NB4 (cell line): ENCODE data around the gene MAN1B1.

ENCODE experiments used
- MYC ChIP-seq: IDR thresholded peaks from 2 replicates; pipeline ENCODE4 v1.6.1; 2011; ENCODE audit warnings: low read depth, low read length
- POLR2A ChIP-seq: IDR thresholded peaks from 2 replicates; pipeline ENCODE4 v1.6.1; 2011; ENCODE audit warnings: mild to moderate bottlenecking; ENCODE audit not compliant: insufficient read length; ENCODE audit errors: extremely low read depth
- TF ChIP-seq, protein P1 (sequence below): IDR thresholded peaks from one replicate; pipeline ENCODE4 v1.5.1; 2012; ENCODE audit warnings: low read depth, low read length
- TF ChIP-seq, protein P2 (sequence below): IDR thresholded peaks from 2 replicates; pipeline ENCODE4 v1.6.1; 2011; ENCODE audit warnings: low read depth, low read length

DNA sequence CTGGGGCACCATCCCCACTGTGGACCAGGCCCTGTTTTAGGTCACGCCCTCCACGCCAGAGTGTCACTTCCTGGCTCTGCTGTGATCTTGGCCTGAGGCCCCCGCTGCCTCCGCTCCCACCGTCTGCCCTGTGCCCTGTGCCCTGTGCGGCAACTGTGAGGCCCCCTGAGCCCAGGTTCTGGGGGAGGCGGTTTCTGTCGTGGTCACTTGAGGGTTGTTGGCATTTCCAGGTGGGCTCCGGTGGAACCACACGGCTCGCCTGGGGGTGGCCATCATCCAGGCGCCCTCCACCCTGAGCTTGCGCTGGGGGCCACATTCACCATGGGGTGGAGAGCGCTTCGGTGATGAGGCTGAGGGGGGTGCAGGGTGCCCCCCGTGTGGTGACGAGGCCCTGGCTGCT, 21.2 kb downstream of the MAN1B1 start:
- no peak for TF ChIP-seq POLR2A
- TF ChIP-seq, protein P1, sequence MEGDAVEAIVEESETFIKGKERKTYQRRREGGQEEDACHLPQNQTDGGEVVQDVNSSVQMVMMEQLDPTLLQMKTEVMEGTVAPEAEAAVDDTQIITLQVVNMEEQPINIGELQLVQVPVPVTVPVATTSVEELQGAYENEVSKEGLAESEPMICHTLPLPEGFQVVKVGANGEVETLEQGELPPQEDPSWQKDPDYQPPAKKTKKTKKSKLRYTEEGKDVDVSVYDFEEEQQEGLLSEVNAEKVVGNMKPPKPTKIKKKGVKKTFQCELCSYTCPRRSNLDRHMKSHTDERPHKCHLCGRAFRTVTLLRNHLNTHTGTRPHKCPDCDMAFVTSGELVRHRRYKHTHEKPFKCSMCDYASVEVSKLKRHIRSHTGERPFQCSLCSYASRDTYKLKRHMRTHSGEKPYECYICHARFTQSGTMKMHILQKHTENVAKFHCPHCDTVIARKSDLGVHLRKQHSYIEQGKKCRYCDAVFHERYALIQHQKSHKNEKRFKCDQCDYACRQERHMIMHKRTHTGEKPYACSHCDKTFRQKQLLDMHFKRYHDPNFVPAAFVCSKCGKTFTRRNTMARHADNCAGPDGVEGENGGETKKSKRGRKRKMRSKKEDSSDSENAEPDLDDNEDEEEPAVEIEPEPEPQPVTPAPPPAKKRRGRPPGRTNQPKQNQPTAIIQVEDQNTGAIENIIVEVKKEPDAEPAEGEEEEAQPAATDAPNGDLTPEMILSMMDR: no peak
- TF ChIP-seq, protein P2, sequence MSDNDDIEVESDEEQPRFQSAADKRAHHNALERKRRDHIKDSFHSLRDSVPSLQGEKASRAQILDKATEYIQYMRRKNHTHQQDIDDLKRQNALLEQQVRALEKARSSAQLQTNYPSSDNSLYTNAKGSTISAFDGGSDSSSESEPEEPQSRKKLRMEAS: no peak
- no peak for TF ChIP-seq MYC
